HG02840 (cell line): ENCODE measurements around the gene KCND3.
"Not testable (repeated sequence)": the region's sequence is repeated elsewhere in the genome, so short reads cannot be mapped to it uniquely, and the experiment has no call there.

ENCODE experiments used
- ATAC-seq: cut with Tn5 transposase; IDR thresholded peaks from one replicate; pipeline ENCODE4 v1.9.1; 2021; ENCODE audit warnings: mild to moderate bottlenecking, moderate library complexity, moderate number of reproducible peaks; ENCODE audit not compliant: unreplicated experiment, low FRiP score

Gene KCND3

DNA sequence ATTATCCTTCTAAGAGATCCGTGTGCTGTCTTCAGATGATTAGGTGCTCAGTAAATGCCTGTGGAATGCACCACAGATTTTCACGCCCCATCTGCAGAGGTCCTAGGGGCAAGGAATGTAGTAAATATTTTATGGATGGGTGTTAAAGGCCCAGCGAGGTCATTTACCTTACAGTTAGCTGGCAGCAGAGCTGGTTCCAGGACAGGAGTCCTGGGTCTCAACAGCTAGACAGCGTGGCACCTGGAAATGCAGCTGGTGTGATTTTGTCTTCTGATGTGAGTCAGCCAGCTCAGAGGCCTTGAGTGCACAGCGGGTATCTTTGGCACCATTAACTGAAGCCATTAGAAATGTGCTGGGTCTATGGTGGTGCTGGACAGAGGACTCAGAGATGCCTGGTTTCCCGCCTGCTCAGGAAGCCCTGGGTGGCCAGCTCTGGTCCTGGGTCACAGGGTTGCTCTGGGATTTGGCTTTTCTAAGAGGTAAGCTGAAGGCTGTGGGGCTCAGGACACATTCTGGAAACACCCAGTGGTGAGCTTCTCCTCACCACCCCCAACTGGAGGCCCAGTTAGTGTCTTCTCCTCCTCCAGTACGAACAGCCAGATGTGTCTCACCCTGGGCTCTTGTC is 168.2 kb downstream of the KCND3 start:
- ATAC-seq, result no peak

DNA sequence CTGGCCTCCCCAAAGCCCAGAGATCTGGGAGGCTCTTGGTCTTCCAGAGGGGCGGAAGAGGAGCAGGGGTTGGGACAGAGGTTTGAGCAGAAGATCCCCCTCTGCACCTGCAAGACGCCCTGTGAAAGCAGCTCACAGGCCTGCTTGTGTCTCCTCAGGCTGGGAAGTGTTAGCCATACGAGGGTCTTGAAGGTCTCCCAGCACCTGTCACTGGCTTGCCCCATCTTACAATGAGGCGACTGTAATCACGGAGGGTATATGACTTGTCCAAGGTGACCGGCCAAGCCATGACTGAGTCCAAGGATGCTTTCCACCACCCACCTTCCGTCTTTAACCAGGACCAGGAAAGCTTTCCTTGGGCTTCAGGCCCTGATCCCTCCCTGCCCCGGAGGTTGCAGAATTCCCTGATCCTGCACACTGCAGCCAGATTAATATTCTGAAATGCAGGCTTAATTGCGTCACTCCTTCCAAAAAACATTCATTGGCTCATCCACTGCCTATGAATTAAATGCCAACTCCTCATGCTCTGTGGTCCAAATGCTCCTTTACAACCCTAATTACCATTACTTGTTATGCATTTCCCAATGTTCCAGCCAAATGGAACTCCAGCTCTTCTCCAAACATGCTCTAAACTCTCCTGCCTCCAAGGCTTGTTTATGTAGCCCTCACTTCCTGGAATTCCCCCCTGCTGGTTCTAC is 169.8 kb downstream of the KCND3 start:
- ATAC-seq, result no peak

- ATAC-seq, result no peak
Observed at GRCh38 chr1:111818546-111818945, 170.9 kb downstream of the KCND3 start.

GRCh38 chr1:111818081-111818480 is 171.4 kb downstream of the KCND3 start:
- ATAC-seq, result no peak

DNA sequence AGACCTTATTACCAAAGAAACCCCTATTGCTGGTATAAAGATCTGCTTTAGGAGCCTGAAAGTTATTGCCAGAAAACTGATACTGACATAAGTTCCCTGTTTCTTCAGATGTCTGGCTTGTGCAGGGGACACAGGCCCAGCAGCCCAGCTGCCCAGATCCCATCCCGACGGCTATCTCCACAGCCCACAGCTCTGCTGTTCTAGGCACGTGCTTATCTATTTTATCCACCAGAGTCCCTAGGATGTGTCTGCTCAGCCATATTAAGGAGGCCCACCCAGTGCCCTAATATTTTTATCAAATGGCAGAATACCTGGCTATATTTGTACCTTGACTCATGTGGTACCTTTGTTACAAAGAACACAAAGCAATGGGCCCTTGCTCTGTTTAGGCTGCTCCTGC is 174.8 kb downstream of the KCND3 start:
- ATAC-seq, result no peak

- ATAC-seq, result no peak
Observed at GRCh38 chr1:111814305-111814628, 175.2 kb downstream of the KCND3 start.

DNA sequence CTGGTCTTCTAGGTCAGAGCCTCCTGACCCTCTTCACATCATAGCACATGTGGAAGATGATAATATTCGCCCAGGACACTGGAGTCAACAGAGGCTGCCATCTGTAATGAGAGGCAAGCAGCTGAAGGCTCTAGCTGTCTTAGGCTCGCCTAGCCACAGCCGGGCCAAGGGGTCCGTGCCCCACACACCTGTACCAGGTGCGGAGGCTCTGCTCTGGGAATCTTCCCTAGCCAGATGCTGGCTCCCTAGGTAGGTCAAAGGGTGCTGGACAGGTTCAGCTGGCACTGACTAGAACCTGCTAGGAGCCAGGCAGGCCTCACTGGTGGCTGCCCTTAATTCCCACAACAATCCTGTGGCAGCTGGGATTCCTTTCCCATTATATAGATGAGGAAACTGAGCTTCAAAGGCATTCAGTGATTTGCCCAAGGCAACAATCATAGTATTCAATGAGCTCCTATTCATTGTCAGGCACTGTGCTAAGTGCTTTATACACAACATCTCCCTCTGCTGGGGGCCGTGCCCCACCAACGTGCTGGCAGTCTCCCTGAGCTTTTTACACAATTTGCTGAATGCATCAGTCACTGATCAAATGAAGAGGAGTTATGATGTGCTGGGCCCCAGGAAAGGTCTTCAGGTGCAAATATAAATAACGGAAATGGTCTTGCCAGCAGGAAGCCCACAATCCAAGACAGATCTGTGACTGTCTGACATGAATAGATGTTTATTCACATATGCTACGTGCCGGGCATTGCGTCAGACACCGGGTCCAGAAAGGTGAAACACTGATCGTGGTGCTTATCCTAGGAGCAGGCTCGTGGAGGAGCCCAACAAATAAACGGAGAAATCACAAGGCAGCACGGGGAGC is 175.8 kb downstream of the KCND3 start:
- no peak for ATAC-seq

DNA sequence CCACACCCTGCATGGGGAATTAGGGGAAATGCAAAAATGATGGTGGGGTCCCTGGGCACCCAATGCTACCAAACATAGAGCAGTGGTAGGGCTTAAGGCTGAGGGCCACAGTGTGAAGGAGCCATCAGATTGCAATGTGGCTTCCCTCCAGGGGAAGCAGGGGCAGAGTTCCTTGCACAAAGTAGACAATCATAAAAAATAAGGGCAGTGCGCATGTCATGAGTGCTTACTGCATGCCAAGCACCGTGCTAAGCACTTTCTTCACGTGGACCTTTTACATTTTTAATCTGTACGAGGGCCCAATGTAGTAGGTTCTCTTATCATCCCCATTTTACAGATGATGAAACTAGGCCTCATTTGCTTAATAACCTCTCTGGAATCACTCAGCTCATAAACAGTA is 177.2 kb downstream of the KCND3 start:
- no peak for ATAC-seq

GRCh38 chr1:111811891-111812290 is 177.6 kb downstream of the KCND3 start:
- no peak for ATAC-seq

- no peak for ATAC-seq
Observed at GRCh38 chr1:111805251-111805650, 184.2 kb downstream of the KCND3 start.

- no peak for ATAC-seq
Observed at GRCh38 chr1:111804776-111805175, 184.7 kb downstream of the KCND3 start.

DNA sequence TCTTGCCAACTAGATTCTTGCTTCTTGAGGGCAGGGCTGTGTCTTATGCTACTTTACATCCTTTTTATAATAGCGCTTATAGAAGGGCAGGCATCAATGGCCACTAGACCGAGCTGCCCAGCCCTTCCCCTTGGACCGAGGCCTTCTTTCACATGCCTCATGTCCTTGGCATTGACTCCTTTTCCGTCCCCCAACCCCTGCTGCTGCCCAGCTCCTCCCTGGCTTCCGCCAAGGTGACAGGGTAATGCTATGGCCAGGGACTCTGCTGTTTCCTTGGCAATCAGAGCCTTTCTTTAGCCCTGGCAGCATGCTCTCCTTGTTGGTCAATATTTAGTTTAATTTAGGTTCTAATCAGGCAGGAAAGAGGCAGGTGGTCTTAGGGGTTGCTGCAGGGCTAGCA is 185.5 kb downstream of the KCND3 start:
- no peak for ATAC-seq

DNA sequence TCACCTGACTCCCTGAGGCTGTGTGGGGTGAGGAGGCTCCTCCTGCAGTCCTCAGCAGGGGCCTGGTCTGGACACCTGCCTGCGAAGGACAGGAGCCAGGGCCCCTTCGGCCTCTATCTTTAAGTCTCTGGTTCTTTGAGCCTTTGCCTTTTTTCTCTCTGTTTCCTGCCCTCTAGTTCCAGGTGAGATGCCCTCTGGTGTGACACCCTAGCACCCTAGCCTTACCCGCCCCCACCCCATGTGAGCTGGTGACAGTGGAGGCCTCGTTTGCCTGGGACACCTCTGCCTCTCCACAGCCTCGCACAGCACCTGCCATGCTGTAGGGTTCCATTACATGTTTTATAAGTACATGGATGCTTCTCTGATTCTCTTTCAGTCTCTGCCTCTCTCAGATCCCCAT is 186.5 kb downstream of the KCND3 start:
- ATAC-seq, result no peak

DNA sequence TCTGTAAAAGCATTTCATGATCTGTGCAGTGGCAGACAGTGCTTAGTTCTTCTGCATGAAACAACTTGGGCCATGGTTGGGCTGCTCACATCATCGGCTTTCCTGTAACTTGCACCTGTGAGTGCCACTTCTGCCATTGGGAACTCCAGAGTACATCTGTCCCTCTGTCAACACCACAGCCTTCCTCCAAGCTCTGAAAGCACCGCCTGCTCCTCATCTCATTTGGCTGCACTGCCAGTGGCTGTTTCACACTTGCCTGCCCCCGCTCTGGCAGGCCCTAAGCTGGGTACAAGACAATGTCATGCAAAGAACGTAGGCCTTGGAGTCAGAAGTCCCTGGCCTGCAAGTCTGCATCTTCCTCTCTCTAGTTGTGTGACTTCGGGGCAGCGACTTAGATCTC is 187.4 kb downstream of the KCND3 start:
- ATAC-seq, result no peak

DNA sequence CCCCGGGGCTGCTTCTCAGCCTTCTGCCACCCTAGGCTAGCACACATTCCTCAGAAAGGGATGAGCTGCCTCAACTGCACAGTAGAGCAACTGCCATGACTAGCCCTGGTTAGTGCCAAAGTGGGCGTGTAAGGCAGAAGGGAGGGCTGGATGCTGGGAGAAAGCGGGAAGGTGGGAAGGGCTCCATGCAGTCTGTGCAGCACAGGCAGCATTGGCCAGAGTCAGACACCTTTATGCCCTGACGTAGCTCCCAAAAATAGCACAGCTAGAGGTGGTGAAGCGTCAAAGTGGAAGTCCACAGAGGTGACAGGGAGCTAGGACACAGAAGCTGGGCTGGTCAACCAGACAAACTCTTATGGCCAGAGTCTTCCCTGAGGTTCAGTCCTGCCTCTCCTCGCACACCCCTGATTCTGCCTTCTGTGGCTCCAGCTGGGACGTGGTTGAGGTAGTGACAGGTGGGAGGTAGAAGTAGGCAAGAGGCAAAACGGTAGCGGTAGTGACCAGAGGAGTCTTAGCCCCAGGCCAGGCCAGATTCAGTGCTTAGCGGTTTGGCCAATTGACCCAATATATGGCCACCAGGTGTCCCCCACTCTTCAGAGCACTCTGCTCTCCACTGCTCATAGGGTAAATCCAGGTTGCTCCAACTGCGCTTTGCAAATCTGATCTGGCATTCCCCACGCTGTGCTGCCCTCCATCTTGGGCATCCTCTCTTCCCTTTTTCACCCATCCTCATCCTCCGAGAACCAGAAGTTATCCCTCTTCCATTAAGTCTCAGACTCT is 188.2 kb downstream of the KCND3 start:
- no peak for ATAC-seq

- ATAC-seq, result not testable (repeated sequence)
Observed at GRCh38 chr1:111799722-111800121, 189.7 kb downstream of the KCND3 start.

DNA sequence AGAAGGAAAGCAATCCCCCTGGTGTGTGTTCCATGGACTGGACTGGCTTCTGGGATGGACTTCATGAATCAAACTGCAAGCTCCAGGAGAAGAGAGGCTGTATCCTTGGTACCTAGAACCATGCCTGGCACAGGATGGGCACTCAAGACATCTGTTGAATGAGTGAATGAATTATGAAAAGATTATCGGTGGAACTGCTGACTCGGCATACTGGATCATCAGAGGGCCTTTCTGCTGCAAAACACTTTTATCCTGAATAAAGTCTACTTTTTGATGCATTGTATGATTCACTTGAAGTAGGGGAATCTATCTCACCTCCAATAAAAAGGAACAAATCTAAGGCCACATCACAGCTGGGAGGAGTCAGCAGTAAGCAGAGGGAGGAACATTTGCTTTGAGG is 190.9 kb downstream of the KCND3 start:
- no peak for ATAC-seq

GRCh38 chr1:111795401-111795800 is 194.1 kb downstream of the KCND3 start:
- ATAC-seq, result no peak

DNA sequence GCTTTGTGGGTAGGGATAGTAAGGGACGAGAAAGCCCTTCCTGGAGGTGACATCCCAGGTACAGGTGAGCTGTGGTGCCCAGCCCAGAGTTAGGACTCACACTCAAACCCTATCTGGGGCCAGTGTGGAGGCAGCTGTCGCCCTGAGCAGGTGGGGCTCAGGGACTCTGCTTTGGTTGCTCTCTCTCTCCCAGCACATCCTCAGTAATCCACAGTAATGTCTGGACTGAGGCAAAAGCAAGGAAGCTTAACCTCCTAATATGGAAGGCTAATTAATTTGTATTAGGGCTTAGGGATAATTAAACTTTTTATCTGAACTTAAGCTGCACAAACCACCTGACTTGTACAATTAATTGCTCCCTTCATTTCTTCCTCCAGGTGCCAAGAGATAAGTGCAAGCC is 195.5 kb downstream of the KCND3 start:
- no peak for ATAC-seq

DNA sequence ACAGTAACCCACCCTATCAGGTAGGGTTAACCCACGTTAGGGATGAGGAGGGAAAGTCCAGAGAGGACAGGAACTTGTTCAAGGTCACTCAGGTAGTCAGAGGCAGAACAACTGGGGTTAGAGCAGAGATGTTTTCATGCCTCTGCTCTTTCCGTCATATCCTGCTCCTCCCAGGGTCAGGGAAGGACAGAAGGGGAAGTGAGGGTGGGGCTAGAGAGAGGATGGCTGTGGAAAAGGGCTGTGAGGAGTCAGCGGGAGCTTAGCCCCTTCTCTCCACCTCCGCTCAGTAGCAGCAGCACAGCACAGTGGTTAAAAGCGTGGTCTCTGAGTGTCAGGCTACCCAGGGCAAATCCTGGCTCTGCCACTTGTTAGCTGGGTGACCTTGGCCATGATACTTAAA is 197.2 kb downstream of the KCND3 start:
- ATAC-seq, result no peak

DNA sequence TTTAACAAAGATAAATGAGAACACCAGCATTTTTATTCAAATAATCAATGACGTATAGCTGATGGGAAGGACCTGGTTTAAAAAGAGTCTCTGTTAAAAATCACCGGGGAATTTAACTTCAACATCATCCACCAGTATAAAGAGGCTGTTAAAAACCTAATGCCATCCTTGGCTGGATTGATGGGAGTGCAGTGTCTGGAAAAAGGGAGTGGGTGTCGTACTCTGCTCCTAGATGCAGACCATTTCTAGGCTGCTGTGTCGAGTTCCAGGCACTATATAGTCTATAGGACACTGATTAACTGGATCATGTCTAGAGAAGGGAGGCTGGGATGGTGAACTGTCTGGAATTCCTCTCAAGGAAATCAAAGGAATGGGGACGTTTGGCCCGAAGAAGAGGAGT is 197.7 kb downstream of the KCND3 start:
- no peak for ATAC-seq
